T-helper 1 cell treated with Interleukin-12 subunit alpha and Interleukin-12 subunit beta and Interleukin-4 antibody, amounts not matched to agents 30 μg/mL and 1 μg/mL, for 36 hours (primary cell): ENCODE measurements around the gene GNB2.
"Not testable (repeated sequence)": the region's sequence is repeated elsewhere in the genome, so short reads cannot be mapped to it uniquely, and the experiment has no call there.

Experiments used
- H3K27ac Mint-ChIP-seq: one replicate; pipeline ENCODE4 v1.8.0; 2021; ENCODE audit warnings: mild to moderate bottlenecking, mixed read lengths
- H3K27me3 Mint-ChIP-seq: one replicate; pipeline ENCODE4 v1.8.0; 2021; ENCODE audit warnings: low read depth, mixed read lengths
- H3K36me3 Mint-ChIP-seq: one replicate; pipeline ENCODE4 v1.8.0; 2021; ENCODE audit warnings: low read depth, mixed read lengths
- H3K4me1 Mint-ChIP-seq: one replicate; pipeline ENCODE4 v1.8.0; 2021; ENCODE audit warnings: low read depth, mixed read lengths
- H3K4me3 Mint-ChIP-seq: one replicate; pipeline ENCODE4 v1.8.0; 2021; ENCODE audit warnings: mild to moderate bottlenecking, moderate library complexity, mixed read lengths
- H3K9me3 Mint-ChIP-seq: one replicate; pipeline ENCODE4 v1.8.0; 2021; ENCODE audit warnings: mixed read lengths

Gene GNB2

GRCh38 chr7:100719523-100720278 lies 46.2 kb downstream of the GNB2 start:
- H3K27ac Mint-ChIP-seq, result no peak overlapping the region
- H3K4me1 Mint-ChIP-seq, result no peaks in the 10 kb centered on the region
- peaks cover 58% of the 10 kb centered on the region for H3K27me3 Mint-ChIP-seq
- no peaks in the 10 kb centered on the region for H3K36me3 Mint-ChIP-seq
- H3K9me3 Mint-ChIP-seq, result peaks cover 6% of the 10 kb centered on the region
- H3K4me3 Mint-ChIP-seq, result no peak overlapping the region

DNA sequence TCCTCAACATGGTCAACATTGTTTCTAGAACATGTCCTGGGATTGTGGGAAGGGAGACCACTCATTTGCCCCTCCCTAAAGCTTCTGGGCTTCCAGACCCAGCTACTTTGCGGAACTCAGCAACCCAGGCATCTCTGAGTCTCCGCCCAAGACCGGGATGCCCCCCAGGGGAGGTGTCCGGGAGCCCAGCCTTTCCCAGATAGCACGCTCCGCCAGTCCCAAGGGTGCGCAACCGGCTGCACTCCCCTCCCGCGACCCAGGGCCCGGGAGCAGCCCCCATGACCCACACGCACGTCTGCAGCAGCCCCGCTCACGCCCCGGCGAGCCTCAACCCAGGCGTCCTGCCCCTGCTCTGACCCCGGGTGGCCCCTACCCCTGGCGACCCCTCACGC lies 46.7 kb downstream of the GNB2 start, which contains the start of gene EPO:
Gene EPO (plus strand): TSS at position 190 of the 392 bp plus-strand sequence. CDS start 513 bp downstream, outside the sequence.
- no peak within 1 kb of the TSS for H3K27ac Mint-ChIP-seq

DNA sequence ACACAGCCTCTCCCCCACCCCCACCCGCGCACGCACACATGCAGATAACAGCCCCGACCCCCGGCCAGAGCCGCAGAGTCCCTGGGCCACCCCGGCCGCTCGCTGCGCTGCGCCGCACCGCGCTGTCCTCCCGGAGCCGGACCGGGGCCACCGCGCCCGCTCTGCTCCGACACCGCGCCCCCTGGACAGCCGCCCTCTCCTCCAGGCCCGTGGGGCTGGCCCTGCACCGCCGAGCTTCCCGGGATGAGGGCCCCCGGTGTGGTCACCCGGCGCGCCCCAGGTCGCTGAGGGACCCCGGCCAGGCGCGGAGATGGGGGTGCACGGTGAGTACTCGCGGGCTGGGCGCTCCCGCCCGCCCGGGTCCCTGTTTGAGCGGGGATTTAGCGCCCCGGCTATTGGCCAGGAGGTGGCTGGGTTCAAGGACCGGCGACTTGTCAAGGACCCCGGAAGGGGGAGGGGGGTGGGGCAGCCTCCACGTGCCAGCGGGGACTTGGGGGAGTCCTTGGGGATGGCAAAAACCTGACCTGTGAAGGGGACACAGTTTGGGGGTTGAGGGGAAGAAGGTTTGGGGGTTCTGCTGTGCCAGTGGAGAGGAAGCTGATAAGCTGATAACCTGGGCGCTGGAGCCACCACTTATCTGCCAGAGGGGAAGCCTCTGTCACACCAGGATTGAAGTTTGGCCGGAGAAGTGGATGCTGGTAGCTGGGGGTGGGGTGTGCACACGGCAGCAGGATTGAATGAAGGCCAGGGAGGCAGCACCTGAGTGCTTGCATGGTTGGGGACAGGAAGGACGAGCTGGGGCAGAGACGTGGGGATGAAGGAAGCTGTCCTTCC lies 47.3 kb downstream of the GNB2 start:
- H3K27me3 Mint-ChIP-seq, result peaks cover 62% of the 10 kb centered on the region
- H3K4me3 Mint-ChIP-seq, result no peak overlapping the region
- peaks cover 6% of the 10 kb centered on the region for H3K9me3 Mint-ChIP-seq
- no peak overlapping the region for H3K27ac Mint-ChIP-seq
- peaks cover 3% of the 10 kb centered on the region for H3K4me1 Mint-ChIP-seq
- no peaks in the 10 kb centered on the region for H3K36me3 Mint-ChIP-seq

More for the DNA sequence above, 46.7 kb downstream of the GNB2 start, which contains the start of gene EPO:
- H3K4me1 Mint-ChIP-seq, result peaks cover 2% of the 10 kb centered on the region
- H3K27me3 Mint-ChIP-seq, result peaks cover 61% of the 10 kb centered on the region
- H3K9me3 Mint-ChIP-seq, result peaks cover 6% of the 10 kb centered on the region
- H3K36me3 Mint-ChIP-seq, result no peaks in the 10 kb centered on the region
- no peak within 1 kb of the TSS for H3K4me3 Mint-ChIP-seq

DNA sequence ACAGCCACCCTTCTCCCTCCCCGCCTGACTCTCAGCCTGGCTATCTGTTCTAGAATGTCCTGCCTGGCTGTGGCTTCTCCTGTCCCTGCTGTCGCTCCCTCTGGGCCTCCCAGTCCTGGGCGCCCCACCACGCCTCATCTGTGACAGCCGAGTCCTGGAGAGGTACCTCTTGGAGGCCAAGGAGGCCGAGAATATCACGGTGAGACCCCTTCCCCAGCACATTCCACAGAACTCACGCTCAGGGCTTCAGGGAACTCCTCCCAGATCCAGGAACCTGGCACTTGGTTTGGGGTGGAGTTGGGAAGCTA lies 47.9 kb downstream of the GNB2 start:
- Mint-ChIP-seq H3K27ac (no peak overlapping the region), H3K36me3 (no peaks in the 10 kb centered on the region), H3K27me3 (peaks cover 62% of the 10 kb centered on the region), H3K4me1 (peaks cover 3% of the 10 kb centered on the region), H3K9me3 (peaks cover 6% of the 10 kb centered on the region), H3K4me3 (no peak overlapping the region)

DNA sequence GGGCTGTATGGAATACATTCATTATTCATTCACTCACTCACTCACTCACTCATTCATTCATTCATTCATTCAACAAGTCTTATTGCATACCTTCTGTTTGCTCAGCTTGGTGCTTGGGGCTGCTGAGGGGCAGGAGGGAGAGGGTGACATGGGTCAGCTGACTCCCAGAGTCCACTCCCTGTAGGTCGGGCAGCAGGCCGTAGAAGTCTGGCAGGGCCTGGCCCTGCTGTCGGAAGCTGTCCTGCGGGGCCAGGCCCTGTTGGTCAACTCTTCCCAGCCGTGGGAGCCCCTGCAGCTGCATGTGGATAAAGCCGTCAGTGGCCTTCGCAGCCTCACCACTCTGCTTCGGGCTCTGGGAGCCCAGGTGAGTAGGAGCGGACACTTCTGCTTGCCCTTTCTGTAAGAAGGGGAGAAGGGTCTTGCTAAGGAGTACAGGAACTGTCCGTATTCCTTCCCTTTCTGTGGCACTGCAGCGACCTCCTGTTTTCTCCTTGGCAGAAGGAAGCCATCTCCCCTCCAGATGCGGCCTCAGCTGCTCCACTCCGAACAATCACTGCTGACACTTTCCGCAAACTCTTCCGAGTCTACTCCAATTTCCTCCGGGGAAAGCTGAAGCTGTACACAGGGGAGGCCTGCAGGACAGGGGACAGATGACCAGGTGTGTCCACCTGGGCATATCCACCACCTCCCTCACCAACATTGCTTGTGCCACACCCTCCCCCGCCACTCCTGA lies 49.1 kb downstream of the GNB2 start:
- no peaks in the 10 kb centered on the region for H3K36me3 Mint-ChIP-seq
- H3K4me1 Mint-ChIP-seq, result peaks cover 3% of the 10 kb centered on the region
- H3K9me3 Mint-ChIP-seq, result peaks cover 6% of the 10 kb centered on the region
- H3K4me3 Mint-ChIP-seq, result no peak overlapping the region
- no peak overlapping the region for H3K27ac Mint-ChIP-seq
- H3K27me3 Mint-ChIP-seq, result peaks cover 67% of the 10 kb centered on the region

- Mint-ChIP-seq H3K36me3 (no peaks in the 10 kb centered on the region), H3K4me1 (peaks cover 3% of the 10 kb centered on the region), H3K27ac (no peak overlapping the region), H3K27me3 (peaks cover 61% of the 10 kb centered on the region), H3K4me3 (no peak overlapping the region), H3K9me3 (no peaks in the 10 kb centered on the region)
These were observed 50.3 kb downstream of the GNB2 start for GRCh38 chr7:100723732-100724275.

GRCh38 chr7:100724364-100724763 lies 50.8 kb downstream of the GNB2 start:
- not testable (repeated sequence) for H3K4me3 Mint-ChIP-seq, H3K9me3 Mint-ChIP-seq, H3K27ac Mint-ChIP-seq, H3K4me1 Mint-ChIP-seq, H3K36me3 Mint-ChIP-seq
- peaks cover 55% of the 10 kb centered on the region for H3K27me3 Mint-ChIP-seq

GRCh38 chr7:100726996-100727761 lies 53.6 kb downstream of the GNB2 start:
- Mint-ChIP-seq H3K4me1 (peaks cover 3% of the 10 kb centered on the region), H3K27ac (no peak overlapping the region), H3K4me3 (no peak overlapping the region), H3K9me3 (no peaks in the 10 kb centered on the region), H3K36me3 (no peaks in the 10 kb centered on the region), H3K27me3 (peaks cover 32% of the 10 kb centered on the region)

- H3K36me3 Mint-ChIP-seq, result no peaks in the 10 kb centered on the region
- no peaks in the 10 kb centered on the region for H3K9me3 Mint-ChIP-seq
- H3K27me3 Mint-ChIP-seq, result peaks cover 24% of the 10 kb centered on the region
- H3K4me3 Mint-ChIP-seq, result no peak overlapping the region
- H3K4me1 Mint-ChIP-seq, result peaks cover 3% of the 10 kb centered on the region
- H3K27ac Mint-ChIP-seq, result no peak overlapping the region
These were observed 54.7 kb downstream of the GNB2 start for GRCh38 chr7:100728196-100728595.
